Smooth muscle cell (in vitro differentiated cells): ENCODE data around the gene KCNK17. TPM values are rescaled to one million over a fixed set of nuclear protein-coding genes. Genes with fewer than 3 reads are reported as not detected.

Experiments
- DNase-seq: peaks from one replicate; lab custom pipeline; 2025; ENCODE audit not compliant: unreplicated experiment; lab: John Stamatoyannopoulos, UW
- H2AFZ ChIP-seq: fragments of 200-600 bp; sonication (generic); 2 replicates; pipeline ENCODE4 v1.6.0; 2016; ENCODE audit warnings: antibody characterized with exemption, low read depth, mild to moderate bottlenecking
- H3F3A ChIP-seq: fragments of 200-600 bp; sonication (generic); 2 replicates; pipeline ENCODE4 v1.6.0; 2017; ENCODE audit warnings: antibody characterized with exemption, low read depth
- H3K27ac ChIP-seq: fragments of 200-600 bp; sonication (generic); 2 replicates; pipeline ENCODE4 v1.5.1; 2016; ENCODE audit warnings: low read depth, mild to moderate bottlenecking
- H3K27me3 ChIP-seq: fragments of 200-600 bp; sonication (generic); 2 replicates; pipeline ENCODE4 v1.6.1; 2016; ENCODE audit warnings: low read depth, mild to moderate bottlenecking
- H3K36me3 ChIP-seq: fragments of 200-600 bp; sonication (generic); 2 replicates; pipeline ENCODE4 v1.5.1; 2016; ENCODE audit warnings: low read depth
- H3K4me1 ChIP-seq: fragments of 200-600 bp; sonication (generic); 2 replicates; pipeline ENCODE4 v1.5.1; 2016; ENCODE audit warnings: low read depth
- H3K4me2 ChIP-seq: fragments of 200-600 bp; sonication (generic); 2 replicates; pipeline ENCODE4 v1.6.0; 2016; ENCODE audit warnings: mild to moderate bottlenecking
- H3K4me3 ChIP-seq: fragments of 200-600 bp; sonication (generic); 2 replicates; pipeline ENCODE4 v1.5.1; 2016; ENCODE audit warnings: mild to moderate bottlenecking
- H3K79me2 ChIP-seq: fragments of 200-600 bp; sonication (generic); 2 replicates; pipeline ENCODE4 v1.6.0; 2016; ENCODE audit warnings: low read depth, mild to moderate bottlenecking
- H3K9ac ChIP-seq: fragments of 200-600 bp; sonication (generic); 2 replicates; pipeline ENCODE4 v1.6.0; 2016; ENCODE audit warnings: low read depth
- H3K9me3 ChIP-seq: fragments of 200-600 bp; sonication (generic); replicated peaks from 2 replicates; pipeline ENCODE4 v1.5.1; 2016; ENCODE audit warnings: low read depth
- H4K20me1 ChIP-seq: fragments of 200-600 bp; sonication (generic); 2 replicates; pipeline ENCODE4 v1.6.0; 2016; ENCODE audit warnings: low read depth
- WGBS: methylation state at CpG from one replicate; pipeline ENCODE4 v1.1.7; 2016; ENCODE audit warnings: low lambda C conversion rate; 5-methylcytosine and 5-hydroxymethylcytosine counted together
- polyA plus RNA-seq: library from polyadenylated mRNA; unstranded; fragments of >200 nt; fragmentation: Nextera tagmentation; extraction: Ambion mirVana; gene quantifications from 2 replicates; pipeline ENCODE4 v1.2.1, GENCODE V29; 2016
- total RNA-seq: library from RNA; depleted of rRNA; stranded (reverse); fragments of >200 nt; gene quantifications from 2 replicates; pipeline ENCODE4 v1.2.3, GENCODE V29; 2014
- TF ChIP-seq, protein P1 (sequence below): fragments of 200-600 bp; sonication (generic); IDR thresholded peaks from 2 replicates; pipeline ENCODE4 v1.5.1; 2017; ENCODE audit warnings: borderline replicate concordance, mild to moderate bottlenecking, antibody characterized with exemption; ENCODE audit not compliant: insufficient read depth, poor library complexity, severe bottlenecking

KCNK17 gene
- total and polyA plus RNA-seq, 2 experiments from 2014 or later, result not detected

- WGBS, result 91% methylated on average over 3 of the region's 3 CpGs
Observed at GRCh38 chr6:39276379-39276995, 37.7 kb downstream of the KCNK17 start.

GRCh38 chr6:39274903-39275302, 39.3 kb downstream of the KCNK17 start:
- Histone ChIP-seq H4K20me1 (no peaks in the 10 kb centered on the region), H3K4me1 (no peaks in the 10 kb centered on the region), H3K9me3 (no peaks in the 10 kb centered on the region), H3K79me2 (no peaks in the 10 kb centered on the region), H3K9ac (no peak overlapping the region), H3K4me2 (no peak overlapping the region), H3K27me3 (peaks cover 9% of the 10 kb centered on the region), H3K36me3 (no peaks in the 10 kb centered on the region), H2AFZ (no peak overlapping the region), H3K4me3 (no peak overlapping the region), H3K27ac (no peak overlapping the region), H3F3A (no peaks in the 10 kb centered on the region)
- DNase-seq, result no peak
- 83% methylated on average over 3 of the region's 3 CpGs for WGBS
- TF ChIP-seq, protein P1, sequence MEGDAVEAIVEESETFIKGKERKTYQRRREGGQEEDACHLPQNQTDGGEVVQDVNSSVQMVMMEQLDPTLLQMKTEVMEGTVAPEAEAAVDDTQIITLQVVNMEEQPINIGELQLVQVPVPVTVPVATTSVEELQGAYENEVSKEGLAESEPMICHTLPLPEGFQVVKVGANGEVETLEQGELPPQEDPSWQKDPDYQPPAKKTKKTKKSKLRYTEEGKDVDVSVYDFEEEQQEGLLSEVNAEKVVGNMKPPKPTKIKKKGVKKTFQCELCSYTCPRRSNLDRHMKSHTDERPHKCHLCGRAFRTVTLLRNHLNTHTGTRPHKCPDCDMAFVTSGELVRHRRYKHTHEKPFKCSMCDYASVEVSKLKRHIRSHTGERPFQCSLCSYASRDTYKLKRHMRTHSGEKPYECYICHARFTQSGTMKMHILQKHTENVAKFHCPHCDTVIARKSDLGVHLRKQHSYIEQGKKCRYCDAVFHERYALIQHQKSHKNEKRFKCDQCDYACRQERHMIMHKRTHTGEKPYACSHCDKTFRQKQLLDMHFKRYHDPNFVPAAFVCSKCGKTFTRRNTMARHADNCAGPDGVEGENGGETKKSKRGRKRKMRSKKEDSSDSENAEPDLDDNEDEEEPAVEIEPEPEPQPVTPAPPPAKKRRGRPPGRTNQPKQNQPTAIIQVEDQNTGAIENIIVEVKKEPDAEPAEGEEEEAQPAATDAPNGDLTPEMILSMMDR, result no peak

More at GRCh38 chr6:39276379-39276995, 37.7 kb downstream of the KCNK17 start:
- Histone ChIP-seq H3K4me2 (no peak overlapping the region), H3K27me3 (peaks cover 9% of the 10 kb centered on the region), H3K4me3 (no peak overlapping the region), H3K27ac (no peak overlapping the region), H3F3A (no peaks in the 10 kb centered on the region), H3K9me3 (no peaks in the 10 kb centered on the region), H3K79me2 (no peaks in the 10 kb centered on the region), H3K36me3 (no peaks in the 10 kb centered on the region), H3K4me1 (no peaks in the 10 kb centered on the region), H4K20me1 (no peaks in the 10 kb centered on the region), H2AFZ (no peak overlapping the region), H3K9ac (no peak overlapping the region)
- TF ChIP-seq, protein P1, result no peak
- DNase-seq, result no peak

GRCh38 chr6:39274471-39274870, 39.7 kb downstream of the KCNK17 start:
- Histone ChIP-seq H2AFZ (no peak overlapping the region), H3K79me2 (no peaks in the 10 kb centered on the region), H3K4me3 (no peak overlapping the region), H3K4me1 (no peaks in the 10 kb centered on the region), H3K9me3 (no peaks in the 10 kb centered on the region), H3K36me3 (no peaks in the 10 kb centered on the region), H3K9ac (no peak overlapping the region), H3K27ac (no peak overlapping the region), H3K27me3 (peaks cover 6% of the 10 kb centered on the region), H4K20me1 (no peaks in the 10 kb centered on the region), H3F3A (no peaks in the 10 kb centered on the region), H3K4me2 (no peak overlapping the region)
- WGBS, result 87% methylated on average over 4 of the region's 4 CpGs
- DNase-seq, result no peak
- TF ChIP-seq, protein P1, result no peak

GRCh38 chr6:39273406-39273821, 40.8 kb downstream of the KCNK17 start:
- H3K79me2 ChIP-seq, result no peaks in the 10 kb centered on the region
- H3K4me1 ChIP-seq, result no peaks in the 10 kb centered on the region
- TF ChIP-seq, protein P1, result no peak
- H3F3A ChIP-seq, result no peaks in the 10 kb centered on the region
- H3K36me3 ChIP-seq, result no peaks in the 10 kb centered on the region
- WGBS, result 60% methylated on average over 6 of the region's 6 CpGs
- DNase-seq, result no peak
- peaks cover 2% of the 10 kb centered on the region for H3K27me3 ChIP-seq
- no peak overlapping the region for H3K4me3 ChIP-seq
- no peaks in the 10 kb centered on the region for H4K20me1 ChIP-seq
- H3K4me2 ChIP-seq, result no peak overlapping the region
- H2AFZ ChIP-seq, result no peak overlapping the region
- H3K9ac ChIP-seq, result no peak overlapping the region
- H3K27ac ChIP-seq, result no peak overlapping the region
- H3K9me3 ChIP-seq, result no peaks in the 10 kb centered on the region
